Left forelimb (tissue), 1 donor: ENCODE measurements around the gene RLF.
"Not testable (repeated sequence)": the region's sequence is repeated elsewhere in the genome, so short reads cannot be mapped to it uniquely, and the experiment has no call there.

Experiments
- DNase-seq: peaks from one replicate; pipeline ENCODE4 v3.0.0-alpha.2; 2018; ENCODE audit warnings: low spot score

The RLF gene

DNA sequence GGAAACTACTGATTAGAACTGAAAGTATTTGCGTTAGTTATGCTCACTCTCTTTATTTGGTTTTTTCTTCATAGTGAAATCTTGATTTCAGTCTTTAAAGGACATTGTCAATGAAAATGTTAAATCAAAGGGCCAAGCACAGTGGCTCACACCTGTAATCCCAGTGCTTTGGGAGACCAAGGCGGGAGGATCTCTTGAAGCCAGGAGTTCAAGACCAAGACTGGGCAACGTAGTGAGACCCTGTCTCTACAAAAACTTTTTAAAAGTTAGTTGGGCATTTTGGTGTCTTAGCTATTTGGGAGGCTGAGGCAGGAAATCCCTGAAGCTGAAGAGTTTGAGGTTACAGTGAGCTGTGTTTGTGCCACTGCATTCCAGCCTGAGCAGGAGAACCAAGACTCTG lies 13.6 kb downstream of the RLF start:
- DNase-seq: no peak

DNA sequence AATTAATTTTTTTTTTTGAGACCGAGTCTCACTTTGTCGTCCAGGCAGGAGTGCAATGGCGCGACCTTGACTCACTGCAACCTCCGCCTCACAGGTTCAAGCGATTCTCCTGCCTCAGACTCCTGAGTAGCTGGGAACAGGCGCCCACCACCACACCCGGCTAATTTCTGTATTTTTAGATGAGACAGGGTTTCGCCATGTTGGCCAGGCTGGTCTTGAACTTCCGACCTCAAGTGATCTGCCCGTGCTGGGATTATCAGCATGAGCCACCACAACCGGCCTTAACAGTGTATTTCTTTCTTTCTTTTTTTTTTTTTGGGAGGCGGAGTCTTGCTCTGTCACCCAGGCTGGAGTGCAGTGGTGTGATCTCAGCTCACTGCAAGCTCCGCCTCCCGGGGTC lies 15.8 kb downstream of the RLF start:
- not testable (repeated sequence) for DNase-seq

DNA sequence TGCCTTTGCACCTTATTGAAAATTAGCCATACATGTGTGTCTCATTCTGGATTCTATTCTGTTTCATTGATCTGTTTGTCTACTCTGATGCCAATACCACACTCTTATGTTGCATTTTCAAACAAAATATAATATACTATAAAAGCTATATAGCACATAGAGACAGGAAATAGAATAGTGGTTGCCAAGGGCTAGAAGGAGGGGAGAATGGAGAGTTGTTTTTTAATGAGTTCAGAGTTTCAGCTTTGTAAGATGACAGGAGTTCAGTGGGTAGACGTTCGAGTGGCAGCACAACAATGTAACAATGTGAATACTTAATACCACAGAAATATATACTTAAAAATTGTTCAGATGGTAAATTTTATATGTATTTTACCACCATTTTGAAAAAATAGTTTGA lies 17.0 kb downstream of the RLF start:
- no peak for DNase-seq

DNA sequence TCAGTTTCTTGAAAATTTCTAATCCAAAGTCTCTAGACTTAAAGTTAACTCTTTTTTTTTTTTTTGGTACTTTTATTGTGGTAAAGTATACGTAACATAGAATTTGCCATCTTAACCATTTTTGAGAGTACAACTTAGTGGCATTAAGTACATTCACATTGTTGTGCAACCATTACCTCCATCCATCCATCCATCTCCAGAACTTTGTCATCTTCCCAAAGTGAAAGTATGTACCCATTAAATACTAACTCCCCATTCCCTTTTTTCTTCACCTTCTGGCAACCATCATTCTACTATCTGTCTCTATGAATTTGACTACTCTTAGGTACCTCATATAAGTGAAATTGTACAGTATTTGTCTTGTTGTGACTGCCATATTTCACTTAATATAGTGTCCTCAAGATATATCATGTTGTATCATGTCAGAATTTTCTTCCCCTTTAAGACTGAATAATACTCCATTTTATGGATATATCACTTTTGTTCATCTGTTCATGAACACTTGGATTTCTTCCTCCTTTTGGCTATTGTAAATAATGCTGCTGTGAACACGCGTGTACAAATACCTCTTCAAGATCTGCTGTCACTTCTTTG lies 18.4 kb downstream of the RLF start:
- no peak for DNase-seq

DNA sequence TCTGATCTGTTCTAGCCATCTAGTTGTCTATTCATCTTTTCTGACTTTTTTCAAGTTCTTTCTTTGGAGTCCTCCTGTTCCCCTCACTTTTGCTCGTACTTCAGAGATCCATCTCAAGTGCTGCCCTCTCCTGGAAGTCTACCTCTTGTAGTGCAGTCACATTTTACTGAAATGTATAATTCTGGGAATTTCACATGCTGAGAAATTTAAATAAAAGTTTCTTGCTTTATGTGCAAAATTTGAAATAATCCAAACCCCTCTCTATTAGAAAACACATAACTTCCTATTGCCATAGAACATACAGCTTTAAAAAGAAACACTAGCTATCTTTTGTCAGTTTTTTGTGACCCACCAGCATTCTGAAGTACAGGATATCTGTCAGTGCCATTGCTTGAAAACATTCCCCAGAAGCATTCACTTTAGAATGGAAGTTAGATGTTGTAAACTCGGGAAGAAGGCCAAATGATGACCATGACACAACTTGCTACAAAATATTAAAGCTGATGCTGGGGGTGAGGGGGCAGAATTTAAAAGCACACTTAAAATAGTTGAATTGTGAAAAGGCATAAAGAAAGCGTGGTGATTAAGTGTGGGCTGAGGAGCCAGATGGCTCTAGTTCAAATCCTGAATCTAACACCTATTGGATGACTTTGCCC lies 22.0 kb downstream of the RLF start:
- DNase-seq: no peak

DNA sequence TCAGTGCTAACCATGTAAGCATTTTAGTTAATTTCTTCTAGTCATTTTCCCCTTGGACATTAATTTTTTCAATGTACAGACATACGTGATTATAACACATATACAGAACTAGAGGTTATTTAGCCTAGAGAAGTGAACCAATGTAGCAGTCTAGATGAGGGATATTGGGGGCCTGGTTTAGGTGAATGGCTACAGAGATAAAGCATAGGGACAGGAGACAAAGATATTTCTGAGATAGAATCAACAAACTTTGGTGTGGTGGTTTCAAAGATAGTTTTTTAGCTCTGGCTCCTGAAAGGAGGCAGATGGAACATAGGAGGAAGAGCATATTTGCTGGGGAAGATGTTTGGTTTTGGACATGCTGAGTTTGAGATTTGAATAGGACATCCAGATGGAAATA lies 23.0 kb downstream of the RLF start:
- no peak for DNase-seq

DNA sequence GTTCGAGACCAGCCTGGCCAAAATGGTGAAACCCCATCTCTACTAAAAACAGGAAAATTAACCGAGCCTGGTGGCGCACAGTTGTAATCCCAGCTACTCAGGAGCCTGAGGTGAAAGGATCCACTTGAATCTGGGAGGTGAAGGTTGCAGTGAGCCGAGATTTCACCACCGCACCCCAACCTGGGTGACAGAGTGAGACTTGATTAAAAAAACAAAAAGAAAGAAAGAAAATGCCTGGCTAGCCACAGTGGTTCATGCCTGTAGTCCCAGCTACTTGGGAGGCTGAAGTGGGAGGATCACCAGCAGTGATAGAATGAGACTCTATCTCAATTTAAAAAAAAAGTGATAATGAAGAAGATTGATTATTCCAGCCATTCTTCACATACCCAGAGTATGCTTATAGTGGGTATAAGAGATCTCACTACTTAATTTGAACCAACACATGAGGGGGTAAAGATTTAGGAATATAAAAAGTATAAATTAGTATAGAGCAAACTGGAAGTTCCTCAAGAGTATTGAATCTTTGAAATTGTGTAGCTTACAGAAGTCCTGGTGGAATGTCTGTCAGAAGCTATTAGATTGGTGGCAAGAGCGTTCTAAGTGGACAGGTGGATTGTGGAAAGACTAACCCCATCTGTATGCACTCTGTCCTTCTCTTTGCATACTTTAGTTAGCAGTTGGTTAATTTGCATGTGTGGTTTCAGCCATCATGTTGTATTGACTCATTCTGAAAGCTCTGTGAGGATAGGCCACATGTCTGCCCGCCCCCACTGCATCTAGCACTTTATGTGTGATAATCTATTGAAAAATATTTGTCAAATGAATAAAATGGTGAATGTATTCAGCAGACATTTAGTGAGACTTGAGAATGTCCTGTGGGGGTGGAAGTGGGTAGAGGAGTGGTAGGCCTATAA lies 25.0 kb downstream of the RLF start:
- DNase-seq: no peak

DNA sequence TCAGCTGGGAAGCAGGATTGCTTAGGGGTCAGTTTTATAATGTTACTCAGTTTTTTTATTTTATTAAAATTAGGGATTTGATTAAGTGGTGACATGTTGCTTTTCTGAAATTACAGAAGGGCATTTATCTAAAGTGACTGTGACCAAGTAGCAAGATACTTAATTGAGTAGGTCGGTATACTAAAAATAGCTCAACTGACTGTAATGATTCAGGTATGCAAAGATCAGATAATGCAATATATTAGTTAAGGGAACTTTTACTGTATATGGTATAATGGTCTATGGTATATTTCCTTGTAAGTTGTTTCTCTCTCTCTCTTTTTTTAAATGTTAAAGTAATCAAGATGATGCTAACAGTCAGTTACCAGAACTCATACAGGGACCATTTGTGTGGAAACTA lies 26.2 kb downstream of the RLF start:
- DNase-seq: no peak

DNA sequence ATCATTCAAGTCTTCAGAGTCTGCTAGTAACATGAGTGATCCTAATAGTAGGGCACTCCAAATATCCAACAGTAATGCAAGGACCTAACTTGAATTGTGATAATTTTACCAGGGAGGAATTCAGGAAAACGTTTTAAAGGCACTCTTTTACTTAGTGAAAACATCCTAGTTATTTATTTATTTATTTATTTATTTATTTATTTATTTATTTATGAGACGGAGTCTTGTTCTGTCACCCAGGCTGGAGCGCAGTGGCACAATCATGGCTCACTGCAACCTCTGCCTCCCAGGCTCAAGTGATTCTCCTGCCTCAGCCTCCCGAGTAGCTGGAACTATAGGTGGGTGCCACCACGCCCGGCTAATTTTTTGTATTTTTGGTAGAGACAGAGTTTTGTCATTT lies 33.5 kb downstream of the RLF start:
- DNase-seq: not testable (repeated sequence)

DNA sequence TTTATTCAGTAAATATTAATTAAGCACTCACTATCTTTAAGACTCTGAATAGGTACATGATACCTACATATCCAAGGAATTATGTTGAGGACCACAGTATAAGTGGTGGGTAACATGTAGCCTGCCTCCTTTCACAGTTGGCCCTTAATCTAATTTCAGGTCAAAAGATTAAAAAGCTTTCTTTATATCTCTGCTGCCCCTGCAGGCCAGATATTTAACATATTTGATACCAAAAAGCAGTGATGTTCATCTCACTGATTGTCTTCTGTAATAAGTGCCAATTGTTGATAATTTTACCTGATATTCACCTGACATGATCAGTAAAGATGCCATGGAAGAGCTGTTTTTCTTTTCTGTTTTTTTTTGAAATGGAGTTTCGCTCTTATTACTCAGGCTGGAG lies 36.5 kb downstream of the RLF start:
- no peak for DNase-seq

DNA sequence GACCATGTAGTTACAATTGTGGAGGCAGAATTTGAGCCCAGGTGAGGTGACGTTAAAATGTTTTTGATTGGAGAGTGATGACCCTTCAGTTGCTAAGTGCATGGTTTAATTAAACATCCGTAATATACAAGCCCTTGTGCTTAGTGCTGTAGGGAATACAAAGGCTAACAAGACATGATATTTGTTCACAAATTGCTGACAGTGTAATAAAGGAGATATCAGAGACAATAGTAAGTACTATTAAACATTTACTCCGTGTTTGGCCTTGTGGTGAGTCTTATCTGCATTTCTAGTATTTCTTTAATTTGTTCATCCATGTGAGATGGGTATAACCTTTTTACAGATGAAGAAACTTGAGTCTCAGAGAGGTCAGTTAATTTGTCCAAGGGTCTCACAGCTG lies 37.9 kb downstream of the RLF start:
- DNase-seq: no peak

DNA sequence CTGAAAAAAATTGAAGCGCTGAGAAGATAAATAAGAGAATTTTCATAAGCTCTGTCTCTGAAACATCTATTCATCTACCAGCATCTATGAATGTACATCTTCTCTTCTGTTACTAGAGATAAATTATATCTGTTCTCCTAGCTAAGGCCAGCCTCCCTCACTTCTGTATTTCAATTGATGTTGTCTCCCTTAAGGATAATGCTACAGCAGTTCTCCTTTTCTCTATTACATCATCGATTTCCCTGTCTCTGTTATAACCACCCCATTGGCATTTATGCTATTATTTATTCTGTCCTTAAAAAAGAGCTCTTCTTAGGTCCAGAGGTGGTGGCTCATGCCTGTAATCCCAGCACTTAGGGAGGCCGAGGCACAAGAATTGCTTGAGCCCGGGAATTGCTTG lies 43.7 kb downstream of the RLF start:
- DNase-seq: no peak

DNA sequence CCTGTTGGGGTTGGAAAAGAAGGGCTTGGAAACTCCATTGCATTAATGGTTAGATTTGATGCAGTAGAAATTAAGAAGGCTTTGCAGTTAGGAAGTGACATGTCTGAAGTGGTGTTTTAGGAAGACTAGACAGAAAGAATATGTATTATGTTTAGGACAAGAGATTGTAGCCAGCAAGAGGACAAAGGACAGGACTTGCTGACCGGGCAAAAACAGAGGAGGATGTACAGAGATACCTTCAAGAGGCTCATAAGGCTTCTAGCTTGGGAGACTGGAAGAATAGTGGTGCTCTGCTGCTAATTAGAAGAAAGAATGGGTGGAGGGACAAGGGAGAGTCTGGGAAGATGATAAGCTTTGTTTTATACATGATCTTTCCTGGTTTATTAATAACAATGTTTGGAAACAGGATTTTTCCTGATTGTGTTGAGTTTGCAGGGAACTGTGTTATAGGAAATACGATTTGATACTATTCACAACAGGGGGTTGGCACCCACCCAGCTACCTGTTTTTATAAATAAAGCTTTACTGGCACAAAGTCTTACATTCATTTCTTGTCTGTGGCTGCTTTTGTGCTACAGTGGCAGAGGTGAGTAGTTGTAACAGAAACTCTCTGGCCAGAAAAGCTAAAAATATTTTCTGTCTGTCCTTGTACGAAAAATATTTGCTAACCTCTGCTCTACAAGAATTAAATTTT lies 49.5 kb downstream of the RLF start:
- DNase-seq: no peak

DNA sequence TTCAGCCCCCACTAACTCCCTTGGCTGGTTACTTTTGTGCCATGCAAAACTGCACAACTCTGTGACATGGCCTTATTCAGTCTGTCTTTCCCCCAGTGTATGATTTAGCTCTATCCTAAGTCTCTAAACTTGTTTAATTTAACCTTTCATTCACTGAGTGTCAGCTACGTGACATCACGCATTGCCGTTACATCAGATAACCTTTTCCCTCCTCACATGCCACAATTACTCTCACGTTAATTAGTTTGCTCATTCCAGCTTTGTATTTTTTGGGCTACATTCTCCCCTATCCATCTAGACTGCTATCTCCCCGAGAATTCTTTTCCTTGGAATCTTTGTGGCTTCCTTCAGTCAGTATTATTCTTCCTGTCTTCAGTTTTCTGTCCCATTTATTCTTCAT lies 57.1 kb downstream of the RLF start:
- DNase-seq: no peak

DNA sequence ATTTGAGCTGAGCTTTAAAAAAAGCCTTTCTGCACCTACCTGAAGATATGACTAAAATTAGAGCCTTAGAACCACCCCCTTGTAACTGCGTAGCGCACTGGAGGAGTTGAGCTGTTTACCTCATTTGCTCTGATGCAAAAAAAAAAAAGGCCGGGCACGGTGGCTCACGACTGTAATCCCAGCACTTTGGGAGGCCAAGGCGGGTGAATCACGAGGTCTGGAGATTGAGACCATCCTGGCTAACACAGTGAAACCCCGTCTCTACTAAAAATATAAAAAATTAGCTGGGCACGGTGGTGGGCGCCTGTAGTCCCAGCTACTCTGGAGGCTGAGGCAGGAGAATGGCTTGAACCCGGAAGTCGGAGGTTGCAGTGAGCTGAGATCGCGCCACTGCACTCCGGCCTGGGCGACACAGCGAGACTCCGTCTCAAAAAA lies 60.3 kb downstream of the RLF start:
- DNase-seq: not testable (repeated sequence)

DNA sequence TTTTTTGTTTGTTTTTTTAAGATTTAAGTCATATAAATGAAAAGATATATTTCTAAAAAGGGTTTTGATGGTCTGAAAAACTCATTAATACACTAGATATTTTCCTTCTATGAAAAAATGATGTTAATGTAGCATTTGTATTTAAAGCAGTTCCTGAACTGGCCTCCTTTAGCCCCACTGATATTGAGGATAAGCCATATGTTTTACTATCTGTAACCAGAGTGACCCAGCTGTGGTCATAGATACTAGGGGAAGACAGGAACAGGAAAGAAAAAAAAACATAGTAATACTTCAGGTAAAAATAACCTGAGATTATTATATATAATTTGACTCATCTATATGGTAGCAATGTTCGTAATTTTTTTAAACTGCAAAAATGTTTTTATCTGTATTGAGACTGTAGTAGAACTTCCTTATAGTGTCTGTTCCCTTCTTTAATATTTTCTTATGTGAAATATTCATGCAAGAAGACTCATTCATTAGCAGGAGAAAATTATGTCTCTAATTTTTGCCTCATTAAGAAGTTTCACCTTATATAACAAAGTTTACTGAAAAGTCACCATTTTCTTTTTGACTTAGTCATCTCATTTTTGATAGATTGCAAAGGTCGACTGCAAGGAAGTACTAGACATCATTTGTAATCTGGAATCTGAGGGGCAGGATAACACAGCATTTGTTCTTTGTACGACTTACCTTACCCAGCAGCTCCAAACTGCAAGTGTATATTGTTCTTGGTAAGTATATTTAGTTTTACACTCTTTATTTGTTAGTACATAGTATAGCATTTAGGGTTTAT lies 61.0 kb downstream of the RLF start:
- no peak for DNase-seq

DNA sequence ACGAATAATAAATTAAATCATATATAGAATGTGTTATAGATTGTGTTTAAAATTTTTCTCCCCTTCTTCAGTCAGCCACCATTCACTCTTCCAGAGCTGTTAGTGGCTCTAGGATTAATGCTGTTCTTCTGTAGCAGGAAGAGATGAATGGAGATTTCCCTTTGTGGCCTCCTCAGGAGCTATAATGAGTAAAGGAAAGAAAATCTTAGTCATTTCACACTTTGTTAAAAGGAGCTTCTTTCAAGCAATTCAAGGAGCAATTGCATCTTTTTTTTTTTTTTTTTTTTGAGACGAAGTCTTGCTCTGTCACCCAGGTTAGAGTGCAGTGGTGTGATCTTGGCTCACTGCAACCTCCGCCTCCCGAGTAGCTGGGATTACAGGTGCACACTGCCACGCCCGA lies 62.9 kb downstream of the RLF start:
- no peak for DNase-seq

DNA sequence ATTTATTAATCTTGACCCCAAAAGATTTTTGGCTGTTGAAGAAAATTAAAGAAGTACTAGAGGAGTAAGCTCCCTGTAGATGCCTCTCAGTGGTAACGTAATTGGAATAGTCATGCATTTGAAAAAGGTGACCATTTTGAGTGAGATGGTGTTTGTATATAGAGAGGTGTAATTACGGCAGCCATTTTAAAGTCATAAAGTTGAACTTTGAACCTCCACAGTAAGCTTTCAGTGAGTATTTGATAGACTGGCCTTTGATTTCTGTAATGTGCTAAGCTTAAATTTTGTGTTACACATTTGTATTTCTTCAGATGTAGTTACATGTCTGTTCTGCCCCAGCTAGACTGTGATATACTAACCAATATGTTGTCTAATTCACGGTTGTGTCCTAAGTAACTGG lies 65.0 kb downstream of the RLF start:
- no peak for DNase-seq

DNA sequence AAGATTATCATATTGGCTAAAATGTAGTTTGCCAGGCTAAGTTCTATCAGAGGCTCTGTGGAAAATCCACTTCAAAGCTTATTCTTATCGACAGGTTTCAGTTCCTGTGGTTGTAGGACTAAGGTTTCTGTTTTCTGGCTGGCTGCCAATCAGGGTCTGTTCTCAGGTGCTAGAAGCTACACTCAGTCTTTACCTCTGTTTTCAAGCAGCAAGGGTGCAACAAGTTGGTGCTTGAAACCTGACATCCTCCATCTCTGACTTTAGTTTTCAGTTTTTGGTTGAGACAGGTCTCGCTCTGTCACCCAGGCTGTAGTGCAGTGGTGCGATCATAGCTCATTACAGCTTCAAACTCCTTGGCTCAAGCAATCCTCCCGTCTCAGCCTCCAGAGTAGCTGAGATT lies 71.3 kb downstream of the RLF start:
- no peak for DNase-seq

DNA sequence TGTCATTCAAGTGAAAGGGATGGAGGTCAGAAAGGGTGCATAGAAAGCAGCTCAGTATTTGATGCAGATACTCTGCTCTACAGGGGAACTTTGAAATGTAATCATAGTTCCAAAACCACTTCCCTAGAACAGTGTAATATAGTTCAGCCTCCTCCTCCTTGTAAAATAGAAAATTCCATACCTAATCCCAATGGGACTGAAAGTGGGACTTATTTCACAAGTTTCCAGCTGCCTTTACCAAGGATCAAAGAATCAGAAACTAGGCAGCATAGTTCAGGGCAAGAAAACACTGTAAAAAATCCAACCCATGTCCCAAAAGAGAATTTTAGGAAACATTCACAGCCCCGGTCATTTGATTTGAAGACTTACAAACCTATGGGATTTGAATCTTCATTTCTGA lies 78.4 kb downstream of the RLF start:
- no peak for DNase-seq

DNA sequence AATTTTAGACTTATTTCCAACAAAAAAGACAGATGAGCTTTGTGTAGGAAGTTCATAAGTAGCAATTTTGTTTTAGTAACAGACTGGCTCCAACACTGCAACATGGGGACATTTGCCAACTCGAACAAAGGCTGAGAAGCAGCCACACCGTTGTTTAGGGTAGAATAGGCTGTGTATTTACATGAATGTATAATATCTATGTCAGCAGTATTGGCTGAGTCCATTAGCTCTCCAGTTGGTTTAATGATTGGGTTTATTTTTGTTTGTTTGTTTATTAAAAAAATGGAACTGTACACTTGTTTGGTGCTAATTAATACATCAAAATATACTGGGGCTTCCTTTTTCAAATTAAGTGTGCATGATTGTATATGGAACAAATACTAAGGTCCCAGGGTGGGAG lies 79.2 kb downstream of the RLF start:
- DNase-seq: no peak

DNA sequence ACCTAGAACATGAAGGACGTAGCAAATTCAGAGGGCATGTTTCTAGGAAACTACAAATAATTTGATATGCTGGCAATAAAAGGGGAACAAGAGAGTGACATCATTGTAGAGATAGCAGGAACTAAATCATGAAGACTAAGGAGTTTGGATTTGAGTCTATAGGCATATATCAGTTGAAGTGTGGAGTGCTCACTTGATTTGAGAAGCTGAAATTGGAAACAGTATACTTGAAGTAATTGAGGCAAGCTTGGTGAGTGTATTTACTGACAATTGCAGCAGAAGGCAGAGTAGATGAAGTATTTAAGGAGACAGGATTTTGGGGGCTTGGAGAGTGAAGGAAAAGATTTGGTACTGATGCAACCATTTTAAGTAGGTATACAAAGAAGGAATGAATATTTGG lies 80.2 kb downstream of the RLF start:
- no peak for DNase-seq
